ENCODE results near the gene MALT1.

MALT1 gene

DNA sequence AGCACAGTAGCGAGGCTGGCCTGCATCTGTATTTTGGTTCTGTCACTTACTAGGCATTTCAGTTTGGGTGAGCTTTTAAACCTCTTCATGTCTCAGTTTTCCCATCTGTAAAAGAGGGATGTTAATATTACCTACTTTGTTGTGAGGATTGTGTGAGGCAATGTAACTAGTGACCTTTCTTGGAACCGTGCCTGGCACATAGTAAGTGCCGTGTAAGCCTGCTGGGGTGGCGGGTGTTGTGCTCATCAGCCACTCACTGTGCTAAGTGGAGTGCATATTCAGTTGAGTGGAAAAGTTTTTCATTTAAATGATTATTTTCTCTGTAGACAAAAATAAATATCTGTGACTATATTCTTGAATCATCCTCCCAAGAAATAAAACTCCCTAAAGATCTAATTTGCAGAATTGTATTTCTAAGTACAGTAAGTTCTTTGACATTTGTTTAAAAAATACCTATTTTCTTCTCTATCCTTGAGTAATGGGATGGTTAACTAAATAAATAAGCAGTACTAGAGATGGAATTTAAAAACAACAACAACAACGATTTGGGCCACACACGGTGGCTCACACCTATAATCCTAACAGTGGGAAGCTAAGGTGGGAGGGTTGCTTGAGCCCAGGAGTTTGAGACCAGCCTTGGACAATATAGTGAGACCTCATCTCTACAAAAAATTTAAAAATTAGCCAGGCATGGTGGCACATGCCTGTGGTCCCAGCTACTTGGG, 56.7 kb downstream of the MALT1 start:
- H3K4me1 ChIP-seq (ENCODE audit: control insufficient read depth in 1 of 2, insufficient read depth in 1 of 2, low read depth in 1 of 2, low read length in 1 of 2), result no peaks in the 10 kb centered on the region
- no peaks in the 10 kb centered on the region for H3K9me3 ChIP-seq
- H3K36me3 ChIP-seq, result peaks cover 5% of the 10 kb centered on the region
- H3K4me3 ChIP-seq (ENCODE audit: low read depth in 1 of 2, low read length in 1 of 2), result no peak overlapping the region
- H3K27me3 ChIP-seq, result no peaks in the 10 kb centered on the region
- TF ChIP-seq, protein P1, sequence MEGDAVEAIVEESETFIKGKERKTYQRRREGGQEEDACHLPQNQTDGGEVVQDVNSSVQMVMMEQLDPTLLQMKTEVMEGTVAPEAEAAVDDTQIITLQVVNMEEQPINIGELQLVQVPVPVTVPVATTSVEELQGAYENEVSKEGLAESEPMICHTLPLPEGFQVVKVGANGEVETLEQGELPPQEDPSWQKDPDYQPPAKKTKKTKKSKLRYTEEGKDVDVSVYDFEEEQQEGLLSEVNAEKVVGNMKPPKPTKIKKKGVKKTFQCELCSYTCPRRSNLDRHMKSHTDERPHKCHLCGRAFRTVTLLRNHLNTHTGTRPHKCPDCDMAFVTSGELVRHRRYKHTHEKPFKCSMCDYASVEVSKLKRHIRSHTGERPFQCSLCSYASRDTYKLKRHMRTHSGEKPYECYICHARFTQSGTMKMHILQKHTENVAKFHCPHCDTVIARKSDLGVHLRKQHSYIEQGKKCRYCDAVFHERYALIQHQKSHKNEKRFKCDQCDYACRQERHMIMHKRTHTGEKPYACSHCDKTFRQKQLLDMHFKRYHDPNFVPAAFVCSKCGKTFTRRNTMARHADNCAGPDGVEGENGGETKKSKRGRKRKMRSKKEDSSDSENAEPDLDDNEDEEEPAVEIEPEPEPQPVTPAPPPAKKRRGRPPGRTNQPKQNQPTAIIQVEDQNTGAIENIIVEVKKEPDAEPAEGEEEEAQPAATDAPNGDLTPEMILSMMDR (IDR thresholded peaks at IDR 0.05), result no peak
- no peak overlapping the region for H3K27ac ChIP-seq

DNA sequence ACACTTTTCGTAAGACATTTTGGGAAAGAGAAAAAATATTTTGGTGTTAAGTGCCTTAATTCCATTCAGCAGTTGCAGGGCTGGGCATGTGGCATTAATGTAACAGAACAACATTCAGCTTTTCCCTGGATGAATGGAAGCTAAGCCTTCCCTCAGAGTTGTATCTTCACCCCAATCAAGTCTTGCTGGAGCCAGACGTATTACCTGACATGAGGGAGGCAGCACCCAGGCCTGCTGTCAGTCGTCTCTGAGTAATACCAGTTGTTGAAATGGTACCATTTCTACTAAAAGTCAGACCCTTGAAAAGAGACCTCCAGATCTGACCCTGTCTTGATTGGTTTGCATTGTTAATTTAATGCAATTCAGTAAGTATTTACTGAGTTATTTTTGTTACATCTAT, 57.5 kb downstream of the MALT1 start:
- TF ChIP-seq, protein P1 (IDR thresholded peaks at IDR 0.05), result no peak
- H3K36me3 ChIP-seq, result peaks cover 5% of the 10 kb centered on the region
- no peak overlapping the region for H3K27ac ChIP-seq

DNA sequence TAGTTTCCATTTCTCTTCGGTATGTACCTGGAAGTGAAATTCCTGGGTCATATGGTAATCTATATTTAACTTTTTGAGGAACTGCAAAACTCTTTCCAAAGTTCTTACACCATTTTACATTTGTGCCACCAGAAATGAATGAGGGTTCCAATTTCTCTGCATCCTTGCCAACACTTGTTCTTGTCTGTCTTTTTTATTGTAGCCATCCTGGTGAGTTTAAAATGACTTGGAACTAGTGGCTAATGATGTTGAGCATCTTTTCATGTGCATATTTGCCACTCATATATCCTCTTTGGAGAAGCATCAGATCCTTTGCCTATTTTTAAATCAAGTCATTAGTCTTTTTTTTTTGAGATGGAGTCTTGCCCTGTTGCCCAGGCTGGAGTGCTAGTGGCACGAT, 59.4 kb downstream of the MALT1 start:
- H3K36me3 ChIP-seq, result peaks cover 15% of the 10 kb centered on the region
- H3K27me3 ChIP-seq, result no peaks in the 10 kb centered on the region

More for the DNA sequence above, 57.5 kb downstream of the MALT1 start:
- no peaks in the 10 kb centered on the region for H3K27me3 ChIP-seq
- H3K4me1 ChIP-seq (ENCODE audit: control insufficient read depth in 1 of 2, insufficient read depth in 1 of 2, low read depth in 1 of 2, low read length in 1 of 2), result no peaks in the 10 kb centered on the region
- no peak overlapping the region for H3K4me3 ChIP-seq (ENCODE audit: low read depth in 1 of 2, low read length in 1 of 2)
- H3K9me3 ChIP-seq, result no peaks in the 10 kb centered on the region

DNA sequence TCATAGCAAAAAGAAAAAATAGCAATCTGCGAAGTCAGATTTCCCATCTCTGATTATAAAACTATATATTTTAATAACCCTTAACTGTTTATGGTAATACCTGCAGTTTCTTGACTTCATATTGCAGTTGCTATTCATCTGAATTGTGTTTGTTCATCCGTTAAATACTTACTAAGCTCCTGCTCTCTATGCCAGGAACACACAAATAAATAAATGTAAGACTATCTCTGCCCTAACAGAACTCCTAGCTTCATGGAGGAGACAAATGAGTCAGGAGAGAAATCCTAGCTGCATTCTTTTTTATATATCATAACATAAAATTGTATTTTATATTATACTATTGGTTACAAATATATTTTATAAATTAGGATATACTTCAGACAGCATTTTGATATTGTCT, 61.2 kb downstream of the MALT1 start:
- TF ChIP-seq, protein P1 (IDR thresholded peaks at IDR 0.05), result no peak
- no peak overlapping the region for H3K4me3 ChIP-seq (ENCODE audit: low read depth in 1 of 2, low read length in 1 of 2)
- H3K36me3 ChIP-seq, result peaks cover 28% of the 10 kb centered on the region
- no peaks in the 10 kb centered on the region for H3K9me3 ChIP-seq
- no peaks in the 10 kb centered on the region for H3K4me1 ChIP-seq (ENCODE audit: control insufficient read depth in 1 of 2, insufficient read depth in 1 of 2, low read depth in 1 of 2, low read length in 1 of 2)
- no peaks in the 10 kb centered on the region for H3K27me3 ChIP-seq
- H3K27ac ChIP-seq, result no peak overlapping the region

More for the DNA sequence above, 59.4 kb downstream of the MALT1 start:
- Histone ChIP-seq H3K4me3 (ENCODE audit: low read depth in 1 of 2, low read length in 1 of 2) (no peak overlapping the region), H3K27ac (no peak overlapping the region), H3K9me3 (no peaks in the 10 kb centered on the region), H3K4me1 (ENCODE audit: control insufficient read depth in 1 of 2, insufficient read depth in 1 of 2, low read depth in 1 of 2, low read length in 1 of 2) (no peaks in the 10 kb centered on the region)
- TF ChIP-seq, protein P1 (IDR thresholded peaks at IDR 0.05), result no peak

DNA sequence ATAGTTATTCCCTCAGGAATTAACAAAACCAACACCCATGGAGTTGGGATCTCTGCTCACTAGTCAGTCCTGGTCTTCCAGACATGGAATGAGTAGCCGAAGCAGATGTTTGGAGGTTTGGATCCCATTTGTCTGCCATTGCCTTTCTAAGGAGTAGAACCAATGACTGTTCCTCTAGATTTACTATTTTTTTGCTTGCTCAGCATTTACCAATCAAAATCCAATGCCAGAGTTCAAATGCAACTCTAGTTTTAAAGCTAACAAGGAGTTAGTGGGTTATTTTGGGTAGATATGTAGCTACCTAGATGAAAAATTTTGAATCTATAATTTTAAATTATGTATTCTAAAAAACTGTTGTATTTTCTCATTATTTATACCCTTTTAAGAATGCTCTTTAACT, 62.6 kb downstream of the MALT1 start:
- Histone ChIP-seq H3K4me1 (ENCODE audit: control insufficient read depth in 1 of 2, insufficient read depth in 1 of 2, low read depth in 1 of 2, low read length in 1 of 2) (no peaks in the 10 kb centered on the region), H3K4me3 (ENCODE audit: low read depth in 1 of 2, low read length in 1 of 2) (no peak overlapping the region), H3K27ac (no peak overlapping the region), H3K36me3 (peaks cover 32% of the 10 kb centered on the region), H3K9me3 (no peaks in the 10 kb centered on the region), H3K27me3 (no peaks in the 10 kb centered on the region)
- TF ChIP-seq, protein P1 (IDR thresholded peaks at IDR 0.05), result no peak
